Upper lobe of left lung (tissue), 6 donors: ENCODE results near the gene PLD3. TPM values are rescaled to one million over a fixed set of nuclear protein-coding genes. Genes with fewer than 3 reads are reported as not detected.

Experiments
- ATAC-seq, 2 donors: fragments of 200-7000 bp; cut with Tn5 transposase; one replicate each; pipeline ENCODE4 v1.9.1; 2022; ENCODE audit warnings: mild to moderate bottlenecking in 2 of 2, moderate library complexity in 2 of 2; ENCODE audit not compliant: low FRiP score in 2 of 2
- DNase-seq, 2 donors: peaks; one replicate each; pipeline ENCODE4 v3.0.0-alpha.2; 2019 to 2020
- H3K27ac ChIP-seq, 4 donors: fragments of 200-600 bp; sonication (generic); one replicate each; pipeline ENCODE4 v1.5.1; 2016 to 2019
- H3K27me3 ChIP-seq, 4 donors: fragments of 200-600 bp; sonication (generic); one replicate each; pipeline ENCODE4 v1.5.1; 2017 to 2019
- H3K36me3 ChIP-seq, 4 donors: fragments of 200-600 bp; sonication (generic); one replicate each; pipeline ENCODE4 v1.5.1; 2016 to 2019
- H3K4me1 ChIP-seq, 4 donors: fragments of 200-600 bp; sonication (generic); one replicate each; pipeline ENCODE4 v1.5.1; 2018 to 2019
- H3K4me3 ChIP-seq, 4 donors: fragments of 200-600 bp; sonication (generic); one replicate each; pipeline ENCODE4 v1.5.1; 2017 to 2019; ENCODE audit warnings: mild to moderate bottlenecking in 2 of 4, moderate library complexity in 1 of 4
- H3K9me3 ChIP-seq, 4 donors: fragments of 200-600 bp; sonication (generic); one replicate each; pipeline ENCODE4 v1.5.1; 2018 to 2019
- EP300 ChIP-seq, 4 donors: sonication (generic); formaldehyde crosslinking; IDR thresholded peaks; one replicate each; pipeline ENCODE4 v1.5.1; 2017; ENCODE audit warnings: antibody characterized with exemption in 4 of 4, control low read depth in 2 of 4
- POLR2A ChIP-seq, 4 donors: fragments of 450-650 bp; IDR thresholded peaks; one replicate each; pipeline ENCODE4 v1.5.1; 2016 to 2017; ENCODE audit warnings: antibody characterized with exemption in 4 of 4, mild to moderate bottlenecking in 2 of 4
- POLR2AphosphoS5 ChIP-seq, 2 donors: sonication (generic); formaldehyde crosslinking; IDR thresholded peaks; one replicate each; pipeline ENCODE4 v1.5.1; 2017; ENCODE audit warnings: antibody characterized with exemption in 2 of 2
- WGBS, 2 donors: methylation state at CpG; one replicate each; pipeline ENCODE4 v1.1.5; 2017 to 2018; 5-methylcytosine and 5-hydroxymethylcytosine counted together
- total RNA-seq, 6 donors: library from RNA; depleted of rRNA in 4 of 6; stranded (reverse); fragments of >200 nt in 4 of 6; gene quantifications; one replicate each; pipeline versions ENCODE4 v1.1.0 to v1.2.1, GENCODE V29; 2016 to 2021
- TF ChIP-seq, protein P1 (sequence below), 6 experiments: fragments of 450-650 bp in 4 of 6; fragments of 200-600 bp in 2 of 6; sonication (generic) in 2 of 6; IDR thresholded peaks; one replicate each; pipeline ENCODE4 v1.5.1; 2016 to 2019; ENCODE audit warnings: antibody characterized with exemption in 6 of 6
- donor health status: DM: no; HTN: no; CAD: no; lungs with moderate emphysema.
- donor health status: DM: no; HTN: yes; CAD: no; lungs with severe emphysema.

PLD3 gene
- total RNA-seq, 6 donors from 2014 or later = 257 to 710 (median 470) TPM

DNA sequence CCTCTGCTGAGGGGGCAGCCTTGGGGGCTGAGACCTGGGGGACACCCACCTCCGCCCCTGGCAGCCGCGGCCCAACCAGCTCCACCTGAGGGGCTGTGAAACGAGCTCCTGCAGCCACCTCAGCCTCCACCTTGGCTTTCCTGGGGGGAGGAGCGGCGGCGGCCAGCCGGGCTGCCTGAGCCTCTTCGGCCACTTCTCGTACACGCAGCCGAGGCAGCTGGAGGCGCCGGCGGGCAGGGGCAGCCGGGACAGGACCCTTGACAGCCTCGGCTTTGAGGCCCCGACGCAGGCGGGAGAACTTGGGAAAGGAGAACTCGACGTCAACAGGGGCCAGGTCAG lies 49.0 kb downstream of the PLD3 start:
- Histone ChIP-seq H3K9me3 (no peaks in the 10 kb centered on the region), H3K36me3 (peaks cover 3 to 50% (median 24%) of the 10 kb centered on the region in 4 donors), H3K4me3 (no peak overlapping the region), H3K27ac (no peak overlapping the region), H3K4me1 (peaks cover 0 to 27% (median 16%) of the 10 kb centered on the region in 4 donors), H3K27me3 (no peaks in the 10 kb centered on the region)
- no peak for ATAC-seq
- peak in 1 of 2 donors; percentile 82 for DNase-seq
- TF ChIP-seq POLR2AphosphoS5 (IDR thresholded peaks at IDR 0.05) (no peak), POLR2A (IDR thresholded peaks at IDR 0.05) (no peak), EP300 (IDR thresholded peaks at IDR 0.05) (no peak)
- TF ChIP-seq, protein P1, sequence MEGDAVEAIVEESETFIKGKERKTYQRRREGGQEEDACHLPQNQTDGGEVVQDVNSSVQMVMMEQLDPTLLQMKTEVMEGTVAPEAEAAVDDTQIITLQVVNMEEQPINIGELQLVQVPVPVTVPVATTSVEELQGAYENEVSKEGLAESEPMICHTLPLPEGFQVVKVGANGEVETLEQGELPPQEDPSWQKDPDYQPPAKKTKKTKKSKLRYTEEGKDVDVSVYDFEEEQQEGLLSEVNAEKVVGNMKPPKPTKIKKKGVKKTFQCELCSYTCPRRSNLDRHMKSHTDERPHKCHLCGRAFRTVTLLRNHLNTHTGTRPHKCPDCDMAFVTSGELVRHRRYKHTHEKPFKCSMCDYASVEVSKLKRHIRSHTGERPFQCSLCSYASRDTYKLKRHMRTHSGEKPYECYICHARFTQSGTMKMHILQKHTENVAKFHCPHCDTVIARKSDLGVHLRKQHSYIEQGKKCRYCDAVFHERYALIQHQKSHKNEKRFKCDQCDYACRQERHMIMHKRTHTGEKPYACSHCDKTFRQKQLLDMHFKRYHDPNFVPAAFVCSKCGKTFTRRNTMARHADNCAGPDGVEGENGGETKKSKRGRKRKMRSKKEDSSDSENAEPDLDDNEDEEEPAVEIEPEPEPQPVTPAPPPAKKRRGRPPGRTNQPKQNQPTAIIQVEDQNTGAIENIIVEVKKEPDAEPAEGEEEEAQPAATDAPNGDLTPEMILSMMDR (IDR thresholded peaks at IDR 0.05) = no peak
- 93 to 95% methylated on average over 10 to 22 of the region's 22 CpGs for WGBS, 2 donors

DNA sequence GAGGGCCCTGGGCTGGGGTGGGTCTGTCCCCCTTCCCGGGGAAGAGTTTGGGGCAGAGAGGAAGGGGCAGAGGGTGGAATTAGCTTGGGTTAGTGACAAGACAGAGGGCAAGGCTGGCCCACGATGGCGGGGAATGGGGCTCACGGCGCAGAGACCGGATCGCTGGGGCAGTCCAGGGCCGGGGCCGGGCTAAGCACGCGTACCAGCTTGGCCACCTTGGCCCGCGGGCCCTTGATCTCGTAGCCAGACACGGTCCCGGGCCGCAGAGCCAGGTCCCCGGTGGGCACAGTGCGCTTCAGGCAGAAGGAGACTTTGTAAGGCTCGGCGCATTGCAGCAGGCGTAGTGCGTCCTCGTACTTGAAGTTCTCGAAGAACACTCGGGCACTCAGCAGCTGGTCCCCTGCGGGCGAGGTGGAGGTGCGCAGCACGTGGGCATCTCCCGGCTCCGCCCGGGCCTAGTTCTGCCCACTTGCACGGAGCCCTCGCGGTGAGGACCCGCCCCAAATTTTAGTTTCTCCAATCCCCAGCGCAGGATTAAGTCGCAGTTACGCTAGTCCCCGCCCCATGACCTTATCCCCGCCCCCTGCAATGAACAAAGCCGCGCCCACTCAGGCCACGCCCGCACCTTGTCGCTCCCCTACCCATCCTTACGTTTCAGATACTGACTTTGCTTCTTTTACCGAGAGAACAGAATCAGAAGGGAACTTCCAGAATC lies 50.1 kb downstream of the PLD3 start:
- TF ChIP-seq POLR2A (IDR thresholded peaks at IDR 0.05) = no peak
- no peak for TF ChIP-seq POLR2AphosphoS5 (IDR thresholded peaks at IDR 0.05)
- TF ChIP-seq EP300 (IDR thresholded peaks at IDR 0.05) = no peak
- TF ChIP-seq, protein P1 (IDR thresholded peaks at IDR 0.05) = no peak
- Histone ChIP-seq H3K36me3 (peaks cover 3 to 50% (median 24%) of the 10 kb centered on the region in 4 donors), H3K4me1 (peaks cover 6 to 26% (median 14%) of the 10 kb centered on the region in 4 donors), H3K27ac (peak overlapping the region in 2 of 4 donors; percentile 43 to 52), H3K9me3 (no peaks in the 10 kb centered on the region), H3K27me3 (no peaks in the 10 kb centered on the region), H3K4me3 (peak overlapping the region in 1 of 4 donors; percentile 26)
- WGBS, 2 donors = 40 to 56% methylated on average over 17 to 49 of the region's 49 CpGs
- ATAC-seq (peak; percentile 5 to 63), DNase-seq (peak; percentile 84 to 86)

DNA sequence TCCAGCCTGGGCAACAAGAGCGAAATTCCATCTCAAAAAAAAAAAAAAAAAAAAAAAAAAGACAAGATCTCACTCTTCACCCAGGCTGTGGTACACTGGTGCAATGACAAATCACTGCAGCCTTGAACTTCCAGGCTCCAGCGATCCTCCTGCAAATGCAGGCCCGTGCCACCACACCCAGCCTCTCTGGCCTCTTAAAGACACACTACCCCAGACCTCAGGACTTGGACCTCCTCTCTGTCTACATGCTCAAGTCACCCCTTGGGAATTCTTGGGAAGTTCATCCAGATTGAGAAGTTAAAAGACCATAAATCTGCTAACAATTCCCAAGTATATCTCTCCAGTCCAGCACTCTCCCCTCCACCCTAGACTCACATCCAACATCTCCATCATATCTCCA lies 52.1 kb downstream of the PLD3 start:
- no peak for DNase-seq
- Histone ChIP-seq H3K36me3 (peaks cover 3 to 42% (median 21%) of the 10 kb centered on the region in 4 donors), H3K4me1 (peaks cover 6 to 38% (median 19%) of the 10 kb centered on the region in 4 donors), H3K27me3 (no peaks in the 10 kb centered on the region), H3K4me3 (no peak overlapping the region), H3K27ac (no peak overlapping the region), H3K9me3 (no peaks in the 10 kb centered on the region)
- no peak for ATAC-seq
- 67 to 74% methylated on average over 2 to 3 of the region's 3 CpGs for WGBS, 2 donors
- TF ChIP-seq POLR2A (IDR thresholded peaks at IDR 0.05) (no peak), EP300 (IDR thresholded peaks at IDR 0.05) (no peak)
- TF ChIP-seq, protein P1 (IDR thresholded peaks at IDR 0.05) = no peak

DNA sequence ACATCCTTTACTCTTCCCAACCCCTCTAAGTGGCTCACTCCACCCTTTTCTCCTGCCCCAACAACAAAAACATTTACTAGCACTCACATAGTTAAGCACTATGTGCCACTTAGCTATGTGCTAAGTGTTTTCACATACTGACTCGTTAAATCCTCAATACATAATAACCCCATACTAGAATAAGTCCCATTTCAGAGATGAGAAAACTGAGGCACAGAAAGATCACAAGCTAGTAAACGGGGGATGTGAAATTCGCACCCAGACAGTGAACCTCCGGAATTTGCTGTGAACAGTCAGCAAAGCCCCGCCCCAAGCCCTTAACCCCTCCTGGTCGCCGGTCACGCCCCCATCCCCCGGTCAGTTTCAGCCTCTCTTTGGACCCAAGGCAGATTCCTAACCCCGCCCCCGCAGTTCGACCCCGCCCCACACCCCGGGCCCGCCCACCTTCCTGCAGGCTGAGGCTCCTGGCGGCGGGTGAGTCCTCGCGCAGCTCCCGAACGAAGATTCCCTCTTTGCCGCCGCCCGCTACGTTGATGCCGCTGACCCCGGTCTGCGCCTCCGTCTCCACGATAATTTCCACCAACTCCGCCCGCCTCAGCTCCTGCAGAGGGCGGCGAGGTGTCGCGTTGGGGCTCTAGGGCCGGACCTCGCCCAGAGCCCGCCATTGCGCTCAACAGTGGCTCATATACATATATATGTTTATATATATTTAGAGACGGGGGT lies 54.9 kb downstream of the PLD3 start:
- peak overlapping the region; percentile 58 to 74 (median 66) for H3K4me3 ChIP-seq
- H3K9me3 ChIP-seq = no peaks in the 10 kb centered on the region
- peak overlapping the region; percentile 79 to 88 (median 86) for H3K27ac ChIP-seq
- no peaks in the 10 kb centered on the region for H3K27me3 ChIP-seq
- peak in 2 of 4 donors; percentile 11 to 57 for TF ChIP-seq POLR2A (IDR thresholded peaks at IDR 0.05)
- TF ChIP-seq EP300 (IDR thresholded peaks at IDR 0.05) = no peak
- TF ChIP-seq, protein P1 (IDR thresholded peaks at IDR 0.05) = peak in 2 of 6 experiments; percentile 20 to 24
- peak in 1 of 2 donors; percentile 24 for TF ChIP-seq POLR2AphosphoS5 (IDR thresholded peaks at IDR 0.05)
- DNase-seq (peak; percentile 94 to 97), ATAC-seq (peak; percentile 95 to 97)
- 0 to 1% methylated on average over 21 to 38 of the region's 41 CpGs for WGBS, 2 donors
- H3K36me3 ChIP-seq = peaks cover 0 to 35% (median 4%) of the 10 kb centered on the region in 4 donors
- H3K4me1 ChIP-seq = peaks cover 10 to 41% (median 21%) of the 10 kb centered on the region in 4 donors
